Skeletal muscle tissue (tissue), 4 donors: ENCODE results near the gene ZNF468. TPM values are rescaled to one million over a fixed set of nuclear protein-coding genes. Genes with fewer than 3 reads are reported as not detected.
"Not testable (repeated sequence)": the region's sequence is repeated elsewhere in the genome, so short reads cannot be mapped to it uniquely, and the experiment has no call there.

Experiments
- H3K27ac ChIP-seq: one replicate; pipeline ENCODE4 v1.7.0; 2013; ENCODE audit warnings: mild to moderate bottlenecking, low read depth, low read length, inconsistent platforms
- H3K27me3 ChIP-seq, 3 donors: one replicate each; pipeline ENCODE4 v1.7.0; 2013; ENCODE audit warnings: low read length in 3 of 3; ENCODE audit not compliant: control insufficient read depth in 3 of 3, insufficient read depth in 3 of 3
- H3K36me3 ChIP-seq, 3 donors: one replicate each; pipeline ENCODE4 v1.7.0; 2013; ENCODE audit warnings: low read length in 3 of 3; ENCODE audit not compliant: control insufficient read depth in 3 of 3, insufficient read depth in 3 of 3
- H3K4me1 ChIP-seq, 3 donors: one replicate each; pipeline ENCODE4 v1.7.0; 2013; ENCODE audit warnings: low read length in 3 of 3, mild to moderate bottlenecking in 3 of 3; ENCODE audit not compliant: control insufficient read depth in 3 of 3, insufficient read depth in 3 of 3
- H3K4me3 ChIP-seq, 3 donors: one replicate each; pipeline ENCODE4 v1.7.0; 2013; ENCODE audit warnings: low read length in 3 of 3
- H3K9ac ChIP-seq, 3 donors: one replicate each; pipeline ENCODE4 v1.7.0; 2013; ENCODE audit warnings: low read length in 3 of 3, mild to moderate bottlenecking in 3 of 3, moderate library complexity in 2 of 3, low read depth in 1 of 3
- H3K9me3 ChIP-seq, 3 donors: one replicate each; pipeline ENCODE4 v1.7.0; 2013; ENCODE audit warnings: low read length in 3 of 3; ENCODE audit not compliant: control insufficient read depth in 3 of 3
- total RNA-seq: library from RNA; depleted of rRNA; stranded (reverse); fragments of >200 nt; gene quantifications from one replicate; pipeline ENCODE4 v1.2.3, GENCODE V29; 2014
- donor health status: Osteomylitis.

Gene ZNF468
- total RNA-seq, 1 donor from 2014 or later = 14.6 TPM

DNA sequence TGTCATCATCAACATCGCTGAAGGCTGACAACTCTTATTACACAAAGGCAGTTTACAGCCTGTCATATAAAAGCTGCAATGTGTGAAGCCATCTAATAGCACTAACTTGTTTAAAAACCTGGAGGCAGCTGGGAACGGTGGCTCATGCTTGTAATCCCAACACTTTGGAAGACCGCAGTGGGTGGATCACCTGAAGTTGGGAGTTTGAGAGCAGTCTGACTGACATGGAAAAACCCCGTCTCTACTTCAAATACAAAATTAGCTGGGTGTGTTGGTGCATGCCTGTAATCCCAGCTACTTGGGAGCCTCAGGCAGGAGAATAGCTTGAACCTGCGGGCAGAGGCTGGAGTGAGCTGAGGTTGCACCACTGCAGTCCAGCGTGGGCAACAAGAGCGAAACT, 27.6 kb downstream of the ZNF468 start:
- H3K27me3 ChIP-seq, H3K36me3 ChIP-seq, H3K9me3 ChIP-seq, H3K27ac ChIP-seq, H3K4me1 ChIP-seq, H3K9ac ChIP-seq, H3K4me3 ChIP-seq: not testable (repeated sequence)

DNA sequence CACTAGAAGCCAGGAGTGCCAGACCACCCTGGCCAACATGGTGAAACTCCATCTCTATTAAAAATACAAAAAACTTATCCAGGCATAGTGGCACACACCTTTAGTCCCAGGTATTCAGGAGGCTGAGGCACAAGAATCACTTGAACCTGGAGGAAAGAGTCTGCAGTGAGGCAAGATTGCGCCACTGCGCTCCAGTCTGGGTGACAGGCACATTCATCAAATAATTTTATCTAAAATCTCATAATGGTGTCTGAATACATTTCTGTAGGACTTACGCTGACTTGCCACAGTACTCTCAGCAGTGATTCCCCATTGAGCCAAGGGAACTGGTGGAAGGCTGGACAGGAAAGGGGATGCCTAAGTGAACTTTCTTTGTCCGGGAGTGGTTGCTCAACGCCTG, 31.7 kb downstream of the ZNF468 start:
- H3K36me3 ChIP-seq = no peaks in the 10 kb centered on the region
- no peak overlapping the region for H3K4me3 ChIP-seq
- H3K9ac ChIP-seq = no peak overlapping the region
- peaks cover 0 to 3% (median 0%) of the 10 kb centered on the region in 3 donors for H3K4me1 ChIP-seq
- no peaks in the 10 kb centered on the region for H3K9me3 ChIP-seq
- no peaks in the 10 kb centered on the region for H3K27me3 ChIP-seq
- H3K27ac ChIP-seq = no peak overlapping the region

DNA sequence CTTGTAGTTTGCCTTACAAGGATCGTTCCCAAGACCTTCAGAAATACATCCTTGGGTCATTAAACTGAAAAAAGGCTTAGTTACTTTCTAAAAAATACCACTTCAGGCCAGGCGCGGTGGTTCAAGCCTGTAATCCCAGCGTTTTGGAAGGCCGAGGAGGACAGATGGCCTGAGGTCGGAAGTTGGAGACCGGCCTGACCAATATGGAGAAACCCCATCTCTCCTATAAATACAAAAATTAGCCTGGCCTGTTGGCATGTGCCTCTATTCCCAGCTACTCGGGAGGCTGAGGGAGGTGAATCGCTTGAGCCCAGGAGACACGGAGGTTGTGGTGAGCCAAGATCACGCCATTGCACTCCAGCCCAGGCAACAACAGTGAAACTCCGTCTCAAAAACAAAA, 33.7 kb downstream of the ZNF468 start:
- no peaks in the 10 kb centered on the region for H3K27me3 ChIP-seq
- H3K9me3 ChIP-seq = no peaks in the 10 kb centered on the region
- peaks cover 0 to 4% (median 0%) of the 10 kb centered on the region in 3 donors for H3K4me1 ChIP-seq
- H3K27ac ChIP-seq = no peak overlapping the region
- no peaks in the 10 kb centered on the region for H3K36me3 ChIP-seq
- H3K9ac ChIP-seq = no peak overlapping the region
- H3K4me3 ChIP-seq = no peak overlapping the region

DNA sequence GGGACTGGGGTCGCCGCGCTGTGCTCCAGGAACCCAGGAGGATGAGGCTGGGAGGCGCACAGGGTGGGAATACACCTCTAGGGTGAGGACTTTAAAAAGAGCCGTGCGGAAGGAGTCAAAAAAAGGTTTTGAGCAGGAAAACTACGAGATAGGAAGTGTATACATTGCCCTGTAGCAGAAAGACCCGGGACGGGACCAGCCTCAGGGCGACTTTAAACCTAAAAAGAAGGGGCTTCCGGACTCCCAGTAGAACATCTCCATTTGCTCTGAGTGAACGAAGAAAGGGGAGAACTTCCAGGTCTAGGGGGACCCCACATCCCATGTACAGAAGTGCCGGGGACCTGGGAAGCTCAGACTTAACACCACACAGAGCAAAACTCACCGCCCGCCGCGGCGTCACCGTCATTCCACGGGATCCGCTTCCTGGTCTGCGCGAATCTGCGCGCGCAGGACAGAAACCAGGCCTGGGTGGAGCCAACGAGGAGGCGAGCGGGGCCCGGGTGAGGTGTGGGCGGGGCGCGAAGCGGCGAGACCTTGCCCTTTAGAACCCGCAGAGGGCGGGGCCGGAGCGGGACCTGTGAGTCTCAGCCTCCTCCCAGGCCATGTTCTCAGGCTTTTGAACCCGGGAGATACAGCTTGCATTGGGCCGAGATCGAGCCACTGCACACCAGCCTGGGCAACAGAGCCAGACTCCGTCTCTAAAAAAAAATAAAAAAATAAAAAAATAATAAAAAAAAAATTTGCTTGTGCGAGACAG, 36.0 kb downstream of the ZNF468 start, which contains the start of gene ZNF28:
Gene ZNF28, minus strand, starts transcription at position 430 of the 757 bp plus-strand sequence. CDS start 3,675 bp downstream, outside the sequence.
- H3K9me3 ChIP-seq, H3K27me3 ChIP-seq, H3K36me3 ChIP-seq, H3K4me1 ChIP-seq: not testable (repeated sequence)
- Histone ChIP-seq H3K27ac (peak within 1 kb of the TSS; percentile 25), H3K9ac (peak within 1 kb of the TSS; percentile 57 to 68 (median 65)), H3K4me3 (peak within 1 kb of the TSS; percentile 65 to 77 (median 65))

DNA sequence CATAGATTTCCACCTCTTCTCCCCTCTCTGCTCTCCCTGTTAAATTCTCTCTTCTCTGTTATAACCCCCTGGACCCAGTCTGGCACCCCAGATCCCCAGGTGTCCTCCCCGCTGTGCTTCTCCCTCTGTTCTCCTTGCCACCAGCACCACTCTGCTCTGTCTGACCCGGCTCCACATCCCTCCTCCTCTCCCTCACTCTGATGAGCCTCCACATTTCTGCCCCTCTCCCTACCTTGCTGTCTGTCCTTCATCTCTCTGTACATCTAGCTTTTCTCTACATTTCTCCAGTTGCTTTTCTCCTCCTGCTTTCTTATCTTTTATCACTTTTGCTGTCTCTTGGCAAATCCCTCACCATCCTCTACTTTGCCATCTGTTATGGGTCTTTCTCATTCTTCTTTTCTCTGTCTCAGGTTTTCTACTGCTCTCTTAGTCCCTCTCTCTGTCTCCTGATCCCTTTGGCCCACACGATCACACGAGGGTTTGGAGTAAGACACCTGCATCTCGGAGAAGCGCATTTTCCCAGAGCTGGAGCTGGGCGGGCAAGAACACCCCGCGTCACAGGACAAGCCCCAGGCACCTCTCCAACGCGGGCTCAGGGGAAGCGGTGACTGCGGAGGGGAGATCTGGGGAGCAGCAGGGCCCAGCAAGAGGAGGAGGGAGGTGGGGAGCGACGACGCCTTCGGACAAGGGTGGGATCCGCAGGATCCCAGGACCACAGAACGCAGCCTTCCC, 36.8 kb downstream of the ZNF468 start:
- H3K9ac ChIP-seq = peak overlapping the region; percentile 57 to 68 (median 65)
- not testable (repeated sequence) for H3K4me1 ChIP-seq, H3K27me3 ChIP-seq, H3K36me3 ChIP-seq, H3K9me3 ChIP-seq
- H3K4me3 ChIP-seq = peak overlapping the region; percentile 65 to 77 (median 65)
- peak overlapping the region; percentile 25 for H3K27ac ChIP-seq

DNA sequence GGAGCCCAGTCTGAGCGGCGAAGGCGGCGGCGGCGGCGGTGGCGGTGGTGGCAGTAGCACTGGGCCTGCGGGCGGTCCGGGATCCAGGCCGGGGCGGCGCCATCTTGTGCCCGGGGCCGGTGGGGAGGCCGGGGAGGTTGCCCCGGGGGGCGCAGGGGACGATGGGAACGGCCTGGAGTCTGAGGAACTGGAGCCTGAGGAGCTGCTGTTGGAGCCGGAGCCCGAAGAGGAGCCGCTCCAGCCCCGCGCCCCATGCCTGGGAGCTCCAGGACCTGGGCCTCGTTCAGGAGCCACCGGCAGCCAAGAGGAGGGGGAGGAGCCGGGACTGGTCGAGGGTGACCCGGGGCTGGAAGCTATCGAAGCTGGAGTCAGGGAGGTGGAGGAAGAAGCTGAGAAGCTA, 47.6 kb downstream of the ZNF468 start:
- Histone ChIP-seq H3K4me3 (no peak overlapping the region), H3K27ac (no peak overlapping the region), H3K4me1 (no peaks in the 10 kb centered on the region), H3K9me3 (no peaks in the 10 kb centered on the region), H3K36me3 (peaks cover 0 to 32% (median 12%) of the 10 kb centered on the region in 3 donors), H3K9ac (no peak overlapping the region), H3K27me3 (no peaks in the 10 kb centered on the region)

DNA sequence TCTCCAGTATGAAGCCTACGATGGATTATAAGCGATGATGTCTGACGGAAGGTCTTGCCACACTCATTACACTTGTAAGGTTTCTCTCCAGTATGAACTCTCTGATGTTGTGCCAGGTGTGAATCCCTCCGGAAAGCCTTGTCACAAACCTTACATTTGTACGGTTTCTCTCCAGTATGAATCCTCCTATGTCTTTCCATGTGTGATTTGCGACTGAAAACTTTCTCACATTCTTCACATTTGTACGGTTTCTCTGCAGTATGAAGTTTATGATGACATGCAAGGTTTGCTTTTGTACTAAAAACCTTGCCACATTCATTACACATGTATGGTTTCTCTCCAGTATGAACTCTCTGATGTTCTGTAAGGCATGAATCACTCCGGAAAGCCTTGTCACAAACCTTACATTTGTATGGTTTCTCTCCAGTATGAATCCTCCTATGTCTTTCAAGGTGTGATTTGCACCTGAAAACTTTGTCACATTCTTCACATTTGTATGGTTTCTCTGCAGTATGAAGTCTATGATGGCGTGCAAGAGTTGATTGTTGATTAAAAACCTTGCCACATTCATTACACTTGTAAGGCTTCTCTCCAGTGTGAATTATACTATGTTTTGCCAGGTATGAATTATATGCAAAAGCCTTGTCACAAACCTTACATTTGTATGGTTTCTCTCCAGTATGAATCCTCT, 57.3 kb downstream of the ZNF468 start:
- not testable (repeated sequence) for H3K27me3 ChIP-seq, H3K4me1 ChIP-seq, H3K9ac ChIP-seq, H3K27ac ChIP-seq
- Histone ChIP-seq H3K4me3 (peak overlapping the region in 1 of 3 donors; percentile 1), H3K9me3 (peaks cover 15 to 43% (median 18%) of the 10 kb centered on the region in 3 donors), H3K36me3 (peaks cover 24 to 39% (median 39%) of the 10 kb centered on the region in 3 donors)

DNA sequence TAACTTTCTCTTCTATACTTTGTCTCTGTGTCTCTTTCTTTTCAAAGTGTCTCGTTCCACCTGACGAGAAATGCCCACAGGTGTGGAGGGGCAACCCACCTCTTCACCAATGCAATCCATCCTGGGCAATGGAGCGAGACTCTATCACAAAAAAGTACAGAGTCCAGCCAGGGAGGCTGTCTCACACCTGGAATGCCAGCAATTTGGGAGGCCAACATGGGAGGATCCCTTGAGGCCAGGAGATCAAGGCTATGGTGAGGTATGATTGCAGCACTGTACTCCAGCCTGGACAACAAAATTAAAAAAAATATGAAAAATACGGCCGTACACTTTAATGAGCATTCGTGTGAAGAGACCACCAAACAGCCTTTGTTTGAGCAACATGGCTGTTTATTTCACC, 68.0 kb downstream of the ZNF468 start:
- no peaks in the 10 kb centered on the region for H3K36me3 ChIP-seq
- no peaks in the 10 kb centered on the region for H3K27me3 ChIP-seq
- no peak overlapping the region for H3K9ac ChIP-seq
- H3K4me1 ChIP-seq = peaks cover 0 to 4% (median 0%) of the 10 kb centered on the region in 3 donors
- H3K4me3 ChIP-seq = no peak overlapping the region
- no peak overlapping the region for H3K27ac ChIP-seq
- H3K9me3 ChIP-seq = peaks cover 0 to 4% (median 0%) of the 10 kb centered on the region in 3 donors
